Measurements from ENCODE around the gene GPR161.

DNA sequence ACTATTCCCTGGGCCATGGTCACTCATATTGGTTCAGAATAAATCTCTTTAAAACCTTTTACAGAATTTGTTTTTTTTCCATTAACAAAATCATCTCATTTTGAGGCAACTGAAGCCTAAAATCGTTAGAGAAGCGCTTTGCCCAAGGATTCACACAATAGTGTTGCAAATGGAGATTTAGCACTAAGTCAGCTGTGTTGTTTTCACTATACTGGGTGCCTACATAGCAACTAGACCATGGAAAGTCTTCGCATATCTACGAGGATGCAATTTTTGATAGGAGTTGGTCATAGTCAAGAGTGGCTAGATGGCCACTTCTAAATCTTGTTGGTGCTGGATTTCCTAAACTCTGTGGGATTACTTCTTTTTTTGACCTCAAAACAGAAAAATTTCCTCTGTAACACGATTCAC, 41.5 kb upstream of the GPR161 start:
- TF ChIP-seq, protein P1, sequence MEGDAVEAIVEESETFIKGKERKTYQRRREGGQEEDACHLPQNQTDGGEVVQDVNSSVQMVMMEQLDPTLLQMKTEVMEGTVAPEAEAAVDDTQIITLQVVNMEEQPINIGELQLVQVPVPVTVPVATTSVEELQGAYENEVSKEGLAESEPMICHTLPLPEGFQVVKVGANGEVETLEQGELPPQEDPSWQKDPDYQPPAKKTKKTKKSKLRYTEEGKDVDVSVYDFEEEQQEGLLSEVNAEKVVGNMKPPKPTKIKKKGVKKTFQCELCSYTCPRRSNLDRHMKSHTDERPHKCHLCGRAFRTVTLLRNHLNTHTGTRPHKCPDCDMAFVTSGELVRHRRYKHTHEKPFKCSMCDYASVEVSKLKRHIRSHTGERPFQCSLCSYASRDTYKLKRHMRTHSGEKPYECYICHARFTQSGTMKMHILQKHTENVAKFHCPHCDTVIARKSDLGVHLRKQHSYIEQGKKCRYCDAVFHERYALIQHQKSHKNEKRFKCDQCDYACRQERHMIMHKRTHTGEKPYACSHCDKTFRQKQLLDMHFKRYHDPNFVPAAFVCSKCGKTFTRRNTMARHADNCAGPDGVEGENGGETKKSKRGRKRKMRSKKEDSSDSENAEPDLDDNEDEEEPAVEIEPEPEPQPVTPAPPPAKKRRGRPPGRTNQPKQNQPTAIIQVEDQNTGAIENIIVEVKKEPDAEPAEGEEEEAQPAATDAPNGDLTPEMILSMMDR (IDR thresholded peaks at IDR 0.05; ENCODE audit: insufficient read depth, low read depth, low read length) = no peak
- no peak for TF ChIP-seq EZH2 (IDR thresholded peaks at IDR 0.05; ENCODE audit: insufficient read depth, low read length)

All from astrocyte (in vitro differentiated cells and primary cell).